K562 (cell line): ENCODE results near the gene NXF3. TPM values are rescaled to one million over a fixed set of nuclear protein-coding genes. Genes with fewer than 3 reads are reported as not detected.

Source experiments
- BHLHE40 ChIP-seq: IDR thresholded peaks from 2 replicates; pipeline ENCODE4 v1.6.1; 2011; ENCODE audit warnings: low read length, improper control_type of control experiment
- ESRRB ChIP-seq: fragments of 250-450 bp; sonication (Bioruptor Pico); IDR thresholded peaks from 2 replicates; pipeline ENCODE4 v1.5.0; 2020; ENCODE audit warnings: mild to moderate bottlenecking, moderate library complexity, borderline replicate concordance
- HMG20B ChIP-seq: fragments of 250-450 bp; sonication (Bioruptor Pico); IDR thresholded peaks from 2 replicates; pipeline ENCODE4 v1.5.0; 2021; ENCODE audit warnings: mild to moderate bottlenecking
- RBM15 ChIP-seq: fragments of 200-400 bp; formaldehyde crosslinking; IDR thresholded peaks from 2 replicates; pipeline ENCODE4 v1.6.1; 2018; ENCODE audit warnings: mild to moderate bottlenecking, low read length, moderate library complexity; ENCODE audit not compliant: insufficient read depth
- RBM22 ChIP-seq: fragments of 200-400 bp; formaldehyde crosslinking; IDR thresholded peaks from 2 replicates; pipeline ENCODE4 v1.6.1; 2018; ENCODE audit warnings: low read length, low read depth; ENCODE audit not compliant: poor library complexity, severe bottlenecking
- SIN3B ChIP-seq: fragments of 450-650 bp; IDR thresholded peaks from 2 replicates; pipeline ENCODE4 v1.6.1; 2017; ENCODE audit warnings: low read depth, mild to moderate bottlenecking, moderate library complexity
- TFAM ChIP-seq: fragments of 250-450 bp; sonication (Bioruptor Pico); conservative IDR thresholded peaks from 2 replicates; pipeline ENCODE4 v1.5.0; 2021; ENCODE audit warnings: mild to moderate bottlenecking, moderate library complexity
- ZNF408 ChIP-seq: fragments of 250-450 bp; sonication (Bioruptor Pico); IDR thresholded peaks from 2 replicates; pipeline ENCODE4 v1.4.0; 2020; ENCODE audit warnings: low read depth, mild to moderate bottlenecking, moderate library complexity
- ZNF436 ChIP-seq: fragments of 250-450, 450-650 bp; sonication (Bioruptor Pico); formaldehyde crosslinking; IDR thresholded peaks from 2 replicates; pipeline ENCODE4 v1.7.0; 2020; ENCODE audit warnings: mild to moderate bottlenecking
- ZNF583 ChIP-seq: fragments of 250-450 bp; sonication (Bioruptor Pico); IDR thresholded peaks from 2 replicates; pipeline ENCODE4 v1.4.0; 2020
- ZNF707 ChIP-seq: fragments of 250-450 bp; sonication (Bioruptor Pico); conservative IDR thresholded peaks from 2 replicates; pipeline ENCODE4 v1.8.0; 2022; ENCODE audit warnings: inconsistent platforms, mild to moderate bottlenecking, moderate library complexity
- ZNF830 ChIP-seq: fragments of 250-450 bp; sonication (Bioruptor Pico); IDR thresholded peaks from 2 replicates; pipeline ENCODE4 v1.5.0; 2021; ENCODE audit warnings: mild to moderate bottlenecking
- polyA plus RNA-seq, 8 experiments: library from polyadenylated mRNA; depleted of rRNA in 4 of 8; stranded (reverse) in 5 of 8; unstranded in 3 of 8; fragments of >200 nt; fragmentation: Nextera tagmentation in 2 of 8; fragmentation: Illumina TruSeq in 1 of 8; extraction: Ambion mirVana in 2 of 8; extraction: Trizol in 1 of 8; gene quantifications; 2 replicates each; pipeline versions ENCODE4 v1.2.1 to v1.2.3, GENCODE V29; 2011 to 2014; ENCODE audit warnings: inconsistent platforms in 1 of 8, missing spikeins in 1 of 8
- total RNA-seq, 7 experiments: library from RNA; depleted of rRNA in 6 of 7; stranded (reverse); fragments of >200 nt in 6 of 7; fragmentation: Illumina TruSeq in 2 of 7; extraction: Trizol in 2 of 7; gene quantifications; 2 replicates each; pipeline versions ENCODE4 v1.2.1 to v1.2.3, GENCODE V29; 2011 to 2021; ENCODE audit warnings: low replicate concordance in 1 of 7
- TF ChIP-seq, protein P1 (sequence below): IDR thresholded peaks from 2 replicates; pipeline ENCODE4 v1.6.1; 2014; ENCODE audit warnings: antibody characterized with exemption
- TF ChIP-seq, protein P2 (sequence below): sonication (generic); formaldehyde crosslinking; IDR thresholded peaks from 2 replicates; pipeline ENCODE4 v1.8.0; 2023; ENCODE audit warnings: missing genetic modification reagents, mild to moderate bottlenecking, borderline replicate concordance
- TF ChIP-seq, protein P3 (sequence below): fragments of 250-450 bp; sonication (Bioruptor Pico); IDR thresholded peaks from 2 replicates; pipeline ENCODE4 v1.6.1; 2021; ENCODE audit warnings: mild to moderate bottlenecking
- TF ChIP-seq, protein P4 (sequence below): sonication (generic); formaldehyde crosslinking; IDR thresholded peaks from 2 replicates; pipeline ENCODE4 v1.8.0; 2022; ENCODE audit warnings: missing genetic modification reagents, mild to moderate bottlenecking, borderline replicate concordance

Gene NXF3
- total and polyA plus RNA-seq, 9 of the 15 experiments (the other 6 are each of a cell fraction or from before 2014, with no cell fraction given), result 0.18 to 0.40 (median 0.28) TPM; not detected in 2

DNA sequence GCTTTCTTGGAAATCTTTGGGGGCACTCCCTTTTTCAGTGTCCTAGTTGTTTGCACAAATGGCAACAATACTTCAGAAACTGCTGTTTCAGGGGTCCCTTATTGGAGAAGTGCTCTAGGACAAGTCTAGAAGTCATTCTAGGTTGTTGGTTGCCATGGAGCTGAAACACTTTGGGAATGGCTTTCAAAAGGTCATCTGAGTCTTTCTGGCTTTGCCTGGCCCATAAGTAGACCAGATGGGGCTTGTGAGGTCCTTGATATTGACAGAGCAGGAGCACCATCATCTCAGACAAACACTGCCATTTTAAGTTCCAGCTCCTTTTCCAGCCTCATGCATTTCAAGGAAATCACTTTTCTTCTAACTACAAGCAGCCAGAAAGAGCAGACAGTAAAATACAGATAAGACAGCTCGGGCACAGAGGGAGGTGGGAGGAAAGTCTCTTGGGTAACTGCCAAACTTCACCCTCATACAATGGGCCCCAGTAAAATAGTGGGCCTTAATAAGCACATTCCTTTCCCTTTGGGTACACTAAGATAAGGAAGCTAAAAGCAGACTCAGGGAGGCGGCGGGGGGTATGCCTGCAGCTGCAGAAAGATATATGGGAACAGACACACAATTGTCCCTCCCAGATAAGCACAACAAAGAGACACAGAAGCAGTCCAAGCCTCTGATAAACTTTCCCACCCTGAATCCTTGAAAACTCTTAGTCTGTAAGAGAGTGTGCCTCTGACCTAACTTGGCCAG lies 8.5 kb upstream of the NXF3 start (continued):
- TF ChIP-seq, protein P1, sequence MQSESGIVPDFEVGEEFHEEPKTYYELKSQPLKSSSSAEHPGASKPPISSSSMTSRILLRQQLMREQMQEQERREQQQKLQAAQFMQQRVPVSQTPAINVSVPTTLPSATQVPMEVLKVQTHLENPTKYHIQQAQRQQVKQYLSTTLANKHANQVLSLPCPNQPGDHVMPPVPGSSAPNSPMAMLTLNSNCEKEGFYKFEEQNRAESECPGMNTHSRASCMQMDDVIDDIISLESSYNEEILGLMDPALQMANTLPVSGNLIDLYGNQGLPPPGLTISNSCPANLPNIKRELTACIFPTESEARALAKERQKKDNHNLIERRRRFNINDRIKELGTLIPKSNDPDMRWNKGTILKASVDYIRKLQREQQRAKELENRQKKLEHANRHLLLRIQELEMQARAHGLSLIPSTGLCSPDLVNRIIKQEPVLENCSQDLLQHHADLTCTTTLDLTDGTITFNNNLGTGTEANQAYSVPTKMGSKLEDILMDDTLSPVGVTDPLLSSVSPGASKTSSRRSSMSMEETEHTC, result no peak
- TF ChIP-seq, protein P2, sequence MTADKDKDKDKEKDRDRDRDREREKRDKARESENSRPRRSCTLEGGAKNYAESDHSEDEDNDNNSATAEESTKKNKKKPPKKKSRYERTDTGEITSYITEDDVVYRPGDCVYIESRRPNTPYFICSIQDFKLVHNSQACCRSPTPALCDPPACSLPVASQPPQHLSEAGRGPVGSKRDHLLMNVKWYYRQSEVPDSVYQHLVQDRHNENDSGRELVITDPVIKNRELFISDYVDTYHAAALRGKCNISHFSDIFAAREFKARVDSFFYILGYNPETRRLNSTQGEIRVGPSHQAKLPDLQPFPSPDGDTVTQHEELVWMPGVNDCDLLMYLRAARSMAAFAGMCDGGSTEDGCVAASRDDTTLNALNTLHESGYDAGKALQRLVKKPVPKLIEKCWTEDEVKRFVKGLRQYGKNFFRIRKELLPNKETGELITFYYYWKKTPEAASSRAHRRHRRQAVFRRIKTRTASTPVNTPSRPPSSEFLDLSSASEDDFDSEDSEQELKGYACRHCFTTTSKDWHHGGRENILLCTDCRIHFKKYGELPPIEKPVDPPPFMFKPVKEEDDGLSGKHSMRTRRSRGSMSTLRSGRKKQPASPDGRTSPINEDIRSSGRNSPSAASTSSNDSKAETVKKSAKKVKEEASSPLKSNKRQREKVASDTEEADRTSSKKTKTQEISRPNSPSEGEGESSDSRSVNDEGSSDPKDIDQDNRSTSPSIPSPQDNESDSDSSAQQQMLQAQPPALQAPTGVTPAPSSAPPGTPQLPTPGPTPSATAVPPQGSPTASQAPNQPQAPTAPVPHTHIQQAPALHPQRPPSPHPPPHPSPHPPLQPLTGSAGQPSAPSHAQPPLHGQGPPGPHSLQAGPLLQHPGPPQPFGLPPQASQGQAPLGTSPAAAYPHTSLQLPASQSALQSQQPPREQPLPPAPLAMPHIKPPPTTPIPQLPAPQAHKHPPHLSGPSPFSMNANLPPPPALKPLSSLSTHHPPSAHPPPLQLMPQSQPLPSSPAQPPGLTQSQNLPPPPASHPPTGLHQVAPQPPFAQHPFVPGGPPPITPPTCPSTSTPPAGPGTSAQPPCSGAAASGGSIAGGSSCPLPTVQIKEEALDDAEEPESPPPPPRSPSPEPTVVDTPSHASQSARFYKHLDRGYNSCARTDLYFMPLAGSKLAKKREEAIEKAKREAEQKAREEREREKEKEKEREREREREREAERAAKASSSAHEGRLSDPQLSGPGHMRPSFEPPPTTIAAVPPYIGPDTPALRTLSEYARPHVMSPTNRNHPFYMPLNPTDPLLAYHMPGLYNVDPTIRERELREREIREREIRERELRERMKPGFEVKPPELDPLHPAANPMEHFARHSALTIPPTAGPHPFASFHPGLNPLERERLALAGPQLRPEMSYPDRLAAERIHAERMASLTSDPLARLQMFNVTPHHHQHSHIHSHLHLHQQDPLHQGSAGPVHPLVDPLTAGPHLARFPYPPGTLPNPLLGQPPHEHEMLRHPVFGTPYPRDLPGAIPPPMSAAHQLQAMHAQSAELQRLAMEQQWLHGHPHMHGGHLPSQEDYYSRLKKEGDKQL, result no peak
- TF ChIP-seq RBM22 (no peak), ESRRB (CRISPR knock-in tag) (no peak), BHLHE40 (peak; percentile 57), HMG20B (no peak), RBM15 (no peak), SIN3B (no peak), TFAM (CRISPR knock-in tag) (no peak), ZNF830 (CRISPR knock-in tag) (no peak), ZNF583 (CRISPR knock-in tag) (peak; percentile 76; the same call in 1 of the 2 replicates), ZNF408 (CRISPR knock-in tag) (no peak), ZNF436 (CRISPR knock-in tag) (no peak), ZNF707 (no peak)
- TF ChIP-seq, protein P3, sequence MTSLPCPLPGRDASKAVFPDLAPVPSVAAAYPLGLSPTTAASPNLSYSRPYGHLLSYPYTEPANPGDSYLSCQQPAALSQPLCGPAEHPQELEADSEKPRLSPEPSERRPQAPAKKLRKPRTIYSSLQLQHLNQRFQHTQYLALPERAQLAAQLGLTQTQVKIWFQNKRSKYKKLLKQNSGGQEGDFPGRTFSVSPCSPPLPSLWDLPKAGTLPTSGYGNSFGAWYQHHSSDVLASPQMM (CRISPR knock-in tag), result no peak
- TF ChIP-seq, protein P4, sequence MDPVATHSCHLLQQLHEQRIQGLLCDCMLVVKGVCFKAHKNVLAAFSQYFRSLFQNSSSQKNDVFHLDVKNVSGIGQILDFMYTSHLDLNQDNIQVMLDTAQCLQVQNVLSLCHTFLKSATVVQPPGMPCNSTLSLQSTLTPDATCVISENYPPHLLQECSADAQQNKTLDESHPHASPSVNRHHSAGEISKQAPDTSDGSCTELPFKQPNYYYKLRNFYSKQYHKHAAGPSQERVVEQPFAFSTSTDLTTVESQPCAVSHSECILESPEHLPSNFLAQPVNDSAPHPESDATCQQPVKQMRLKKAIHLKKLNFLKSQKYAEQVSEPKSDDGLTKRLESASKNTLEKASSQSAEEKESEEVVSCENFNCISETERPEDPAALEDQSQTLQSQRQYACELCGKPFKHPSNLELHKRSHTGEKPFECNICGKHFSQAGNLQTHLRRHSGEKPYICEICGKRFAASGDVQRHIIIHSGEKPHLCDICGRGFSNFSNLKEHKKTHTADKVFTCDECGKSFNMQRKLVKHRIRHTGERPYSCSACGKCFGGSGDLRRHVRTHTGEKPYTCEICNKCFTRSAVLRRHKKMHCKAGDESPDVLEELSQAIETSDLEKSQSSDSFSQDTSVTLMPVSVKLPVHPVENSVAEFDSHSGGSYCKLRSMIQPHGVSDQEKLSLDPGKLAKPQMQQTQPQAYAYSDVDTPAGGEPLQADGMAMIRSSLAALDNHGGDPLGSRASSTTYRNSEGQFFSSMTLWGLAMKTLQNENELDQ, result no peak
